H1 (cell line): ENCODE data around the gene FGD5. TPM values are rescaled to one million over a fixed set of nuclear protein-coding genes. Genes with fewer than 3 reads are reported as not detected.

Experiments used
- CTCF ChIA-PET: fragments of 300-600 bp; sonication (Branson Sonifier 250); formaldehyde crosslinking; loops from one replicate; lab custom pipeline; 2021; ENCODE audit not compliant: partially characterized antibody; lab: Charles Lee
- POLR2A ChIA-PET: fragments of 300-600 bp; sonication (Branson Sonifier 250); formaldehyde crosslinking; loops from one replicate; lab custom pipeline; 2021; ENCODE audit warnings: inconsistent platforms; ENCODE audit not compliant: partially characterized antibody; lab: Charles Lee
- DNase-seq, 2 experiments: peaks; one replicate each; pipeline versions ENCODE4 v3.0.0 to v3.0.0-alpha.2; 2010 to 2022; ENCODE audit warnings: low spot score in 2 of 2, low read depth in 1 of 2, mixed read lengths in 1 of 2
- FAIRE-seq: peaks from 2 replicates; lab custom pipeline; 2011; peaks lifted over from hg19 to GRCh38; lab: Jason Lieb, UNC
- H2AFZ ChIP-seq: 2 replicates; pipeline ENCODE4 v1.8.1; 2012; ENCODE audit warnings: low read length, inconsistent platforms
- H2AK5ac ChIP-seq: 2 replicates; pipeline ENCODE4 v1.6.1; 2013; ENCODE audit warnings: low read depth, low read length
- H2BK120ac ChIP-seq: replicated peaks from 2 replicates; pipeline ENCODE3; 2013; ENCODE audit warnings: low read depth, low read length, inconsistent platforms
- H2BK12ac ChIP-seq: 2 replicates; pipeline ENCODE4 v1.6.1; 2013; ENCODE audit warnings: low read depth, low read length
- H2BK15ac ChIP-seq: 2 replicates; pipeline ENCODE4 v1.6.1; 2013; ENCODE audit warnings: low read length
- H2BK20ac ChIP-seq: 2 replicates; pipeline ENCODE4 v1.6.1; 2013; ENCODE audit warnings: low read length
- H2BK5ac ChIP-seq: 2 replicates; pipeline ENCODE4 v1.6.1; 2013; ENCODE audit warnings: low read depth, low read length
- H3K14ac ChIP-seq: 2 replicates; pipeline ENCODE4 v1.6.1; 2013; ENCODE audit warnings: inconsistent platforms; ENCODE audit not compliant: insufficient read length
- H3K18ac ChIP-seq: 2 replicates; pipeline ENCODE4 v1.6.1; 2013; ENCODE audit warnings: low read length; ENCODE audit errors: extremely low read depth
- H3K23ac ChIP-seq: 2 replicates; pipeline ENCODE4 v1.6.1; 2013; ENCODE audit warnings: inconsistent platforms; ENCODE audit not compliant: insufficient read length
- H3K23me2 ChIP-seq: 2 replicates; pipeline ENCODE4 v1.6.1; 2013; ENCODE audit warnings: low read depth, low read length
- H3K27ac ChIP-seq: 2 replicates; pipeline ENCODE4 v1.6.1; 2011; ENCODE audit warnings: low read depth, low read length, inconsistent platforms
- H3K27me3 ChIP-seq, 4 experiments: replicated peaks in 1 of 4; 1 replicate in 1 of 4; 2 replicates in 3 of 4; pipeline versions ENCODE4 v1.6.1 to v1.8.1; 2011 to 2013; ENCODE audit warnings: low read length in 3 of 4, mild to moderate bottlenecking in 3 of 4, inconsistent platforms in 2 of 4, mixed read lengths in 2 of 4, moderate library complexity in 1 of 4; ENCODE audit not compliant: control insufficient read depth in 3 of 4, insufficient read depth in 3 of 4; ENCODE audit errors: extremely low read depth in 1 of 4
- H3K36me3 ChIP-seq, 4 experiments: 2 replicates each; pipeline versions ENCODE4 v1.6.1 to v1.8.1; 2011 to 2013; ENCODE audit warnings: mild to moderate bottlenecking in 4 of 4, low read length in 3 of 4, moderate library complexity in 2 of 4, control low read depth in 1 of 4, inconsistent platforms in 1 of 4; ENCODE audit not compliant: insufficient read depth in 4 of 4, control insufficient read depth in 2 of 4
- H3K4ac ChIP-seq: replicated peaks from 2 replicates; pipeline ENCODE3; 2013; ENCODE audit warnings: low read length, low read depth, mixed read lengths, inconsistent platforms; ENCODE audit not compliant: insufficient read length
- H3K4me1 ChIP-seq, 4 experiments: replicated peaks in 1 of 4; 1 replicate in 1 of 4; 2 replicates in 3 of 4; pipeline versions ENCODE4 v1.6.1 to v1.8.1; 2011 to 2013; ENCODE audit warnings: low read length in 3 of 4, inconsistent platforms in 2 of 4, mixed read lengths in 1 of 4; ENCODE audit not compliant: insufficient read depth in 4 of 4, control insufficient read depth in 3 of 4
- H3K4me2 ChIP-seq, 2 experiments: 2 replicates each; pipeline versions ENCODE4 v1.6.1 to v1.8.1; 2011 to 2013; ENCODE audit warnings: low read depth in 2 of 2, low read length in 2 of 2, control low read depth in 1 of 2, inconsistent platforms in 1 of 2, mild to moderate bottlenecking in 1 of 2; ENCODE audit not compliant: insufficient read depth in 1 of 2
- H3K4me3 ChIP-seq, 4 experiments: fragments of 200-600, 300-600 bp in 1 of 4; sonication (generic), shearing (Covaris generic), sonication (Bioruptor Twin) in 1 of 4; 2 replicates each; pipeline versions ENCODE4 v1.5.1 to v1.8.1; 2011 to 2016; ENCODE audit warnings: low read length in 4 of 4, low read depth in 3 of 4, control low read depth in 2 of 4, inconsistent platforms in 2 of 4, mild to moderate bottlenecking in 2 of 4, mixed read lengths in 1 of 4, moderate library complexity in 1 of 4; ENCODE audit not compliant: insufficient read depth in 2 of 4; ENCODE audit errors: extremely low read depth in 1 of 4
- H3K56ac ChIP-seq: replicated peaks from 2 replicates; pipeline ENCODE3; 2013; ENCODE audit warnings: low read depth, mild to moderate bottlenecking, mixed read lengths, low read length, inconsistent platforms; ENCODE audit not compliant: insufficient read length
- H3K79me1 ChIP-seq: 2 replicates; pipeline ENCODE4 v1.6.1; 2013; ENCODE audit warnings: low read depth, low read length, control low read depth
- H3K79me2 ChIP-seq, 2 experiments: 2 replicates each; pipeline versions ENCODE4 v1.6.1 to v1.8.1; 2012 to 2013; ENCODE audit warnings: low read length in 2 of 2, mild to moderate bottlenecking in 2 of 2, inconsistent platforms in 1 of 2; ENCODE audit not compliant: insufficient read depth in 2 of 2, control insufficient read depth in 1 of 2
- H3K9ac ChIP-seq, 4 experiments: replicated peaks in 1 of 4; 1 replicate in 1 of 4; 2 replicates in 3 of 4; pipeline versions ENCODE4 v1.6.1 to v1.8.1; 2011 to 2013; ENCODE audit warnings: low read depth in 3 of 4, low read length in 3 of 4, control low read depth in 2 of 4, mild to moderate bottlenecking in 2 of 4, moderate library complexity in 2 of 4, inconsistent platforms in 1 of 4; ENCODE audit errors: extremely low read depth in 1 of 4
- H3K9me3 ChIP-seq, 2 experiments: 2 replicates each; pipeline versions ENCODE4 v1.6.1 to v1.8.1; 2012 to 2013; ENCODE audit warnings: mild to moderate bottlenecking in 2 of 2, moderate library complexity in 2 of 2, control low read depth in 1 of 2, inconsistent platforms in 1 of 2, low read depth in 1 of 2, low read length in 1 of 2, mixed read lengths in 1 of 2; ENCODE audit not compliant: insufficient read depth in 2 of 2
- H4K20me1 ChIP-seq, 2 experiments: replicated peaks in 1 of 2; 2 replicates each; pipeline versions ENCODE3 to v1.8.1; 2011 to 2013; ENCODE audit warnings: inconsistent platforms in 2 of 2, low read length in 2 of 2, mild to moderate bottlenecking in 1 of 2; ENCODE audit not compliant: insufficient read depth in 2 of 2, control insufficient read depth in 1 of 2
- H4K5ac ChIP-seq: 2 replicates; pipeline ENCODE4 v1.6.1; 2013; ENCODE audit warnings: low read length, low read depth, mixed read lengths, inconsistent platforms; ENCODE audit not compliant: insufficient read length
- H4K8ac ChIP-seq: 2 replicates; pipeline ENCODE4 v1.8.0; 2013; ENCODE audit warnings: mild to moderate bottlenecking, moderate library complexity, low read length, inconsistent platforms; ENCODE audit not compliant: insufficient read depth; ENCODE audit errors: extremely low read depth
- H4K91ac ChIP-seq: replicated peaks from 2 replicates; pipeline ENCODE3; 2013; ENCODE audit warnings: low read length, mixed read lengths, inconsistent platforms; ENCODE audit not compliant: insufficient read length
- ASH2L ChIP-seq: fragments of 200-600, 300-600 bp; sonication (generic); IDR thresholded peaks from one replicate; pipeline ENCODE4 v1.7.1; 2017; ENCODE audit warnings: low read length
- BCL11A ChIP-seq, 2 experiments: IDR thresholded peaks; one replicate each; pipeline ENCODE4 v1.6.1; 2011; ENCODE audit warnings: low read depth in 2 of 2, low read length in 2 of 2, mild to moderate bottlenecking in 2 of 2
- CHD1 ChIP-seq: IDR thresholded peaks from 2 replicates; pipeline ENCODE4 v1.6.1; 2012; ENCODE audit warnings: low read depth, low read length, improper control_type of control experiment
- CHD2 ChIP-seq: IDR thresholded peaks from 2 replicates; pipeline ENCODE4 v1.6.1; 2012; ENCODE audit warnings: low read length, improper control_type of control experiment
- CTBP2 ChIP-seq: IDR thresholded peaks from 2 replicates; pipeline ENCODE4 v1.7.0; 2011; ENCODE audit warnings: borderline replicate concordance, mild to moderate bottlenecking, moderate library complexity, mixed read lengths, low read length; ENCODE audit not compliant: insufficient read depth, insufficient read length
- EP300 ChIP-seq, 2 experiments: IDR thresholded peaks; 1 replicate in 1 of 2; 2 replicates in 1 of 2; pipeline ENCODE4 v1.6.1; 2011 to 2012; ENCODE audit warnings: low read depth in 2 of 2, low read length in 2 of 2, mild to moderate bottlenecking in 2 of 2, borderline replicate concordance in 1 of 2, inconsistent platforms in 1 of 2, moderate library complexity in 1 of 2
- EZH2 ChIP-seq: fragments of 200-600 bp; sonication (generic); IDR thresholded peaks from 2 replicates; pipeline ENCODE4 v1.7.1; 2012; ENCODE audit warnings: low read depth, mild to moderate bottlenecking, moderate library complexity, low read length, inconsistent platforms; ENCODE audit not compliant: severe bottlenecking
- HDAC6 ChIP-seq: IDR thresholded peaks from one replicate; pipeline ENCODE4 v1.7.1; 2012; ENCODE audit warnings: low read depth, mild to moderate bottlenecking, inconsistent platforms, low read length, moderate library complexity
- KDM4A ChIP-seq: IDR thresholded peaks from one replicate; pipeline ENCODE4 v1.7.1; 2012; ENCODE audit warnings: low read depth, mild to moderate bottlenecking, moderate library complexity, low read length, inconsistent platforms; ENCODE audit not compliant: severe bottlenecking
- KDM5A ChIP-seq: fragments of 200-600 bp; IDR thresholded peaks from 2 replicates; pipeline ENCODE4 v1.7.1; 2012; ENCODE audit warnings: mild to moderate bottlenecking, low read length, inconsistent platforms, mixed read lengths
- MAFK ChIP-seq: IDR thresholded peaks from 2 replicates; pipeline ENCODE4 v1.6.1; 2012; ENCODE audit warnings: low read depth, mild to moderate bottlenecking, improper control_type of control experiment, low read length
- RXRA ChIP-seq: IDR thresholded peaks from 2 replicates; pipeline ENCODE4 v1.6.1; 2011; ENCODE audit warnings: low read depth, mild to moderate bottlenecking, low read length, moderate library complexity; ENCODE audit not compliant: insufficient read depth
- SAP30 ChIP-seq: fragments of 300-600 bp; sonication (generic); IDR thresholded peaks from 2 replicates; pipeline ENCODE4 v1.7.1; 2012; ENCODE audit warnings: low read length, moderate library complexity, mild to moderate bottlenecking, inconsistent platforms; ENCODE audit not compliant: insufficient read depth, insufficient replicate concordance
- YY1 ChIP-seq: IDR thresholded peaks from 2 replicates; pipeline ENCODE4 v1.6.1; 2011; ENCODE audit warnings: low read depth, mild to moderate bottlenecking, low read length
- WGBS, 2 experiments: shearing (Covaris generic) in 1 of 2; methylation state at CpG; one replicate each; pipeline versions ENCODE4 v1.1.6 to v1.1.7; 2013 to 2015; ENCODE audit warnings: low lambda C conversion rate in 2 of 2, mixed read lengths in 2 of 2, inconsistent platforms in 1 of 2, low coverage in 1 of 2, missing lambda C conversion rate in 1 of 2; ENCODE audit not compliant: insufficient replicate concordance in 2 of 2, insufficient coverage in 1 of 2, insufficient read length in 1 of 2; ENCODE audit errors: extremely low coverage in 1 of 2, missing lambda C conversion rate in 1 of 2; 5-methylcytosine and 5-hydroxymethylcytosine counted together
- polyA plus RNA-seq, 7 experiments: library from polyadenylated mRNA; depleted of rRNA in 3 of 7; stranded (reverse) in 5 of 7; unstranded in 2 of 7; fragments of >200 nt in 5 of 7; fragments of 200-250 nt in 2 of 7; gene quantifications; 1 replicate in 5 of 7; 2 replicates in 1 of 7; 4 replicates in 1 of 7; pipeline versions ENCODE4 v1.2.1 to v1.2.3, GENCODE V29; 2011 to 2013; ENCODE audit warnings: missing spikeins in 2 of 7, mixed read lengths in 2 of 7
- total RNA-seq: library from RNA; stranded (reverse); fragmentation: NEBNext Ultra II Directional; extraction: Animal tissue kit (Norgen Biotek cat#: 25700); gene quantifications from 2 replicates; pipeline ENCODE4 v1.2.1, GENCODE V29; 2021

The FGD5 gene
- total and polyA plus RNA-seq, 2 of the 8 experiments (the other 6 are each of a cell fraction or from before 2014, with no cell fraction given) = 4.7 to 14.3 TPM

DNA sequence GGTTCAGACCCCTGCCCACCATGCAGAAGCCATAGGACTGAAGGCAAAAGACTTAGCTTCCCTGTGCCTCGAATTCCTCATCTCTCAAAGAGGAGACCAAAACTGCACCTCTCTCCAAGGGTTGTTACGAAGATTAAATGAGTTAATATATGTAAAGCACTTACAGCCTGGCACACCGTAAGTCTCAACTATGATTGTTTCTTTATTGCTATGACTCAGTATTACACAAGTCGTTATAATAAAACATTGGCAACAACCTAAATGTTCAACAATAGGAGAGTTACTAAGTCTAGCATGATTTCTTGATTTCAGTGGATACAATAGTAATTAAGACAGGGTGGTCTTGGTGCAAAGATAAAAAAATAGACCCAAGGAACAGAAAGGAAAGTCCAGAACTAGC is 19.6 kb upstream of the FGD5 start:
- Histone ChIP-seq H2BK120ac (no peak overlapping the region), H3K56ac (no peak overlapping the region), H2BK15ac (no peak overlapping the region), H2BK20ac (no peak overlapping the region), H2BK5ac (no peak overlapping the region), H2AK5ac (no peak overlapping the region), H3K23ac (no peak overlapping the region), H3K9ac (no peak overlapping the region), H4K91ac (no peak overlapping the region), H4K5ac (no peak overlapping the region), H3K27ac (no peak overlapping the region), H3K4ac (no peak overlapping the region), H3K4me1 (peaks cover 0 to 8% (median 0%) of the 10 kb centered on the region in 4 experiments; a peak in 2 of 7 replicates), H3K9me3 (no peaks in the 10 kb centered on the region), H3K14ac (no peak overlapping the region), H3K18ac (no peak overlapping the region), H3K4me3 (no peak overlapping the region), H3K23me2 (no peaks in the 10 kb centered on the region), H4K20me1 (no peaks in the 10 kb centered on the region), H3K79me1 (no peaks in the 10 kb centered on the region), H3K36me3 (no peaks in the 10 kb centered on the region), H2AFZ (no peak overlapping the region), H3K27me3 (no peaks in the 10 kb centered on the region; a peak in 2 of 7 replicates), H2BK12ac (no peak overlapping the region), H3K79me2 (no peaks in the 10 kb centered on the region), H3K4me2 (no peak overlapping the region), H4K8ac (no peak overlapping the region)
- CTCF ChIA-PET = interaction anchor here (0.6 to 12.7 kb wide), 4 partner anchors 8 to 133 kb away, joined by 3 to 308 read pairs (median 44); no protein-coding TSS in a partner anchor
- POLR2A ChIA-PET = no interaction called here
- WGBS, 2 experiments = 89% methylated on average over 4 of the region's 4 CpGs; no CpG with 5 or more reads in 1 of the 2 experiments
- no peak for DNase-seq
- FAIRE-seq = no peak
- TF ChIP-seq ASH2L = no peak
- TF ChIP-seq BCL11A (IDR thresholded peaks at IDR 0.05; ENCODE audit: low read depth in 2 of 2, low read length in 2 of 2) = no peak
- no peak for TF ChIP-seq YY1
- TF ChIP-seq HDAC6 = no peak
- TF ChIP-seq EZH2 = no peak
- TF ChIP-seq RXRA = no peak
- no peak for TF ChIP-seq MAFK
- no peak for TF ChIP-seq KDM4A
- TF ChIP-seq KDM5A = no peak
- no peak for TF ChIP-seq EP300 (IDR thresholded peaks at IDR 0.05; ENCODE audit: borderline replicate concordance in 1 of 2, low read depth in 2 of 2, low read length in 2 of 2)
- no peak for TF ChIP-seq SAP30
- no peak for TF ChIP-seq CHD1
- no peak for TF ChIP-seq CHD2
- TF ChIP-seq CTBP2 = no peak
